ENCODE measurements around the gene SMO.
"Not testable (repeated sequence)": the region's sequence is repeated elsewhere in the genome, so short reads cannot be mapped to it uniquely, and the experiment has no call there.

Gene SMO

GRCh38 chr7:129240119-129240820 lies 51.8 kb downstream of the SMO start:
- no peak for DNase-seq (ENCODE audit: low read depth)

GRCh38 chr7:129244220-129244619 lies 55.8 kb downstream of the SMO start:
- DNase-seq (ENCODE audit: low read depth), result no peak

GRCh38 chr7:129245533-129245932 lies 57.1 kb downstream of the SMO start:
- no peak for DNase-seq (ENCODE audit: low read depth)

- DNase-seq (ENCODE audit: low read depth), result no peak
Measured at GRCh38 chr7:129247087-129247486, 58.7 kb downstream of the SMO start.

GRCh38 chr7:129252128-129252527 lies 63.7 kb downstream of the SMO start:
- no peak for DNase-seq (ENCODE audit: low read depth)

- DNase-seq (ENCODE audit: low read depth), result not testable (repeated sequence)
Measured at GRCh38 chr7:129252603-129253002, 64.2 kb downstream of the SMO start.

GRCh38 chr7:129255800-129256199 lies 67.4 kb downstream of the SMO start:
- no peak for DNase-seq (ENCODE audit: low read depth)

GRCh38 chr7:129256221-129256620 lies 67.8 kb downstream of the SMO start:
- no peak for DNase-seq (ENCODE audit: low read depth)

GRCh38 chr7:129257168-129257567 lies 68.7 kb downstream of the SMO start:
- no peak for DNase-seq (ENCODE audit: low read depth)

GRCh38 chr7:129258649-129259389 lies 70.4 kb downstream of the SMO start:
- no peak for DNase-seq (ENCODE audit: low read depth)

GRCh38 chr7:129262324-129262723 lies 73.9 kb downstream of the SMO start:
- no peak for DNase-seq (ENCODE audit: low read depth)
